ENCODE data around the gene EIF1AD.
"Not testable (repeated sequence)": the region's sequence is repeated elsewhere in the genome, so short reads cannot be mapped to it uniquely, and the experiment has no call there.

Gene EIF1AD

GRCh38 chr11:65965986-65966762 lies 35.8 kb downstream of the EIF1AD start:
- no peak for DNase-seq

- no peak for DNase-seq
These were observed 37.1 kb downstream of the EIF1AD start for GRCh38 chr11:65964906-65965305.

GRCh38 chr11:65962141-65962564 lies 39.8 kb downstream of the EIF1AD start:
- DNase-seq = no peak

- peak; percentile 88 to 91 for DNase-seq
These were observed 40.5 kb downstream of the EIF1AD start, which contains the start of gene SART1 for GRCh38 chr11:65961267-65962140. SART1 (plus strand) TSS chr11:65961734; CDS start chr11:65961781, 47 bp downstream.

GRCh38 chr11:65960824-65961266 lies 41.1 kb downstream of the EIF1AD start:
- DNase-seq = no peak

GRCh38 chr11:65958774-65959420 lies 43.1 kb downstream of the EIF1AD start:
- DNase-seq = no peak

- DNase-seq = no peak
These were observed 43.7 kb downstream of the EIF1AD start for GRCh38 chr11:65958291-65958690.

GRCh38 chr11:65954771-65955170 lies 47.2 kb downstream of the EIF1AD start:
- no peak for DNase-seq

GRCh38 chr11:65953471-65953870 lies 48.5 kb downstream of the EIF1AD start:
- DNase-seq = no peak

- DNase-seq = no peak
These were observed 49.9 kb downstream of the EIF1AD start for GRCh38 chr11:65952052-65952521.

GRCh38 chr11:65951641-65952040 lies 50.3 kb downstream of the EIF1AD start:
- DNase-seq = not testable (repeated sequence)

- not testable (repeated sequence) for DNase-seq
These were observed 51.2 kb downstream of the EIF1AD start for GRCh38 chr11:65950711-65951110.

- no peak for DNase-seq
These were observed 54.3 kb downstream of the EIF1AD start for GRCh38 chr11:65947603-65948125.

GRCh38 chr11:65947133-65947532 lies 54.8 kb downstream of the EIF1AD start:
- DNase-seq = no peak

- no peak for DNase-seq
These were observed 55.3 kb downstream of the EIF1AD start for GRCh38 chr11:65946655-65947054.
